Endothelial cell of umbilical vein (primary cell): ENCODE results near the gene RGS17.

ENCODE experiments used
- CTCF ChIP-seq, 2 donors: IDR thresholded peaks; 1 replicate in 1 of 2; 2 replicates in 1 of 2; pipeline ENCODE4 v1.5.1; 2011; ENCODE audit warnings: low read length in 2 of 2, mild to moderate bottlenecking in 2 of 2, moderate library complexity in 2 of 2, control low read depth in 1 of 2, inconsistent platforms in 1 of 2, low read depth in 1 of 2; ENCODE audit not compliant: insufficient read depth in 1 of 2; ENCODE audit errors: extremely low read depth in 1 of 2
- MAX ChIP-seq: IDR thresholded peaks from 2 replicates; pipeline ENCODE4 v1.6.1; 2011; ENCODE audit not compliant: insufficient read depth, insufficient read length
- POLR2A ChIP-seq: IDR thresholded peaks from 2 replicates; pipeline ENCODE4 v1.6.1; 2012; ENCODE audit warnings: low read depth, mild to moderate bottlenecking, control low read depth, low read length
- POLR2AphosphoS5 ChIP-seq: IDR thresholded peaks from 2 replicates; pipeline ENCODE4 v1.6.1; 2012; ENCODE audit warnings: low read depth, mild to moderate bottlenecking, control low read depth, low read length, moderate library complexity; ENCODE audit not compliant: insufficient read depth

GRCh38 chr6:153073841-153074240 lies 57.2 kb downstream of the RGS17 start:
- TF ChIP-seq POLR2A (no peak), CTCF (IDR thresholded peaks at IDR 0.05; ENCODE audit: extremely low read depth in 1 of 2, insufficient read depth in 1 of 2, low read depth in 1 of 2, low read length in 2 of 2) (no peak), MAX (no peak), POLR2AphosphoS5 (no peak)
